Measurements from ENCODE around the gene CYP2F1. TPM values are rescaled to one million over a fixed set of nuclear protein-coding genes. Genes with fewer than 3 reads are reported as not detected.
A peak's percentile ranks its signal among the peaks of the same experiment; 100 is the strongest.

Gene CYP2F1
- total and polyA plus RNA-seq, 2 of the 13 experiments (the other 11 are each of a cell fraction or from before 2014, with no cell fraction given), result not detected

- peak; percentile 36; the same call in 1 of the 2 replicates for TF ChIP-seq UBTF (CRISPR knock-in tag; IDR thresholded peaks at IDR 0.05)
- TF ChIP-seq THRA (CRISPR knock-in tag; IDR thresholded peaks at IDR 0.05; ENCODE audit: borderline replicate concordance), result peak; percentile 91; the same call in 1 of the 2 replicates
- TF ChIP-seq CTCF (CRISPR knock-in tag; IDR thresholded peaks at IDR 0.05), result peak; percentile 53
- peak; percentile 52 for TF ChIP-seq STAG1 (CRISPR knock-in tag; IDR thresholded peaks at IDR 0.05)
- TF ChIP-seq HMGXB4 (CRISPR knock-in tag; IDR thresholded peaks at IDR 0.05; ENCODE audit: borderline replicate concordance in 1 of 2, low read depth in 1 of 2), result peak; percentile 27 to 81; a peak in 2 of 4 replicates
- peak; percentile 38 for TF ChIP-seq HNRNPLL (IDR thresholded peaks at IDR 0.05; ENCODE audit: low read depth, low read length, poor library complexity, severe bottlenecking)
- 0 out of 2 replicates have a peak, but pooled peaks have one; percentile 47 for TF ChIP-seq GABPB1 (CRISPR knock-in tag; IDR thresholded peaks at IDR 0.05)
- TF ChIP-seq RXRA (CRISPR knock-in tag; IDR thresholded peaks at IDR 0.05), result peak; percentile 93
- TF ChIP-seq RARA (CRISPR knock-in tag; IDR thresholded peaks at IDR 0.05), result 0 out of 2 replicates have a peak, but pooled peaks have one; percentile 17
- peak; percentile 10 for TF ChIP-seq SKI (IDR thresholded peaks at IDR 0.05; ENCODE audit: partially characterized antibody)
- TF ChIP-seq TFAP4 (IDR thresholded peaks at IDR 0.05; ENCODE audit: borderline replicate concordance, low read depth), result peak; percentile 71; the same call in 1 of the 2 replicates
- peak; percentile 25; the same call in 1 of the 2 replicates for TF ChIP-seq NR2F6 (IDR thresholded peaks at IDR 0.05)
- TF ChIP-seq NR2F6 (CRISPR knock-in tag; IDR thresholded peaks at IDR 0.05), result 0 out of 2 replicates have a peak, but pooled peaks have one; percentile 28
- TF ChIP-seq RXRB (CRISPR knock-in tag; IDR thresholded peaks at IDR 0.05; ENCODE audit: borderline replicate concordance), result peak; percentile 82
- TF ChIP-seq CBX5 (CRISPR knock-in tag; IDR thresholded peaks at IDR 0.05; ENCODE audit: borderline replicate concordance), result 0 out of 2 replicates have a peak, but pooled peaks have one; percentile 27
- peak; percentile 41; the same call in 1 of the 2 replicates for TF ChIP-seq ZNF281 (CRISPR knock-in tag; IDR thresholded peaks at IDR 0.05; ENCODE audit: borderline replicate concordance)
- peak; percentile 56; the same call in 1 of the 2 replicates for TF ChIP-seq KDM2A (CRISPR knock-in tag; IDR thresholded peaks at IDR 0.05; ENCODE audit: borderline replicate concordance, low read depth)
These were observed 13.6 kb downstream of the CYP2F1 start (continued) for GRCh38 chr19:41127801-41128300.

All from HepG2 (cell line).